HG03039 (cell line): ENCODE measurements around the gene HOXD9.

ENCODE experiments used
- ATAC-seq: cut with Tn5 transposase; IDR thresholded peaks from one replicate; pipeline ENCODE4 v1.9.1; 2021; ENCODE audit warnings: mild to moderate bottlenecking, moderate library complexity; ENCODE audit not compliant: unreplicated experiment

HOXD9 gene

GRCh38 chr2:176110415-176111308, 11.9 kb upstream of the HOXD9 start:
- ATAC-seq, result no peak

DNA sequence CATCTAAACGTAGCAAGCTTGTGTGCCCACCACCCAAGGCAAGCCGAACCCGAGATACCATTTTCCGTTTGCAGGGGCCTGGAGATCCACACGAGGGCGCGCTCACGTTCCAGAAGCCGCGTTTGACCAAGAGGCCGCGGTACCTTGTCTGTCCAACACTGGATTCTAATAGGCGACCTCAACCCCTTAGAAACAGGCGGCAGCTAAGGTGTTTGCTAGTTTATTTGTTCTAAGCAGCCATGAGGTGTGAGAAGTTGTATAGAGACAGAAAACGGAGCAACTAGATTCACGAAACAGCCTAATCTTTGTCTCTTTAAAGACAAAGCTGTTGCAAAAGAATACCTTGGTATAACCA, 11.2 kb upstream of the HOXD9 start:
- no peak for ATAC-seq

DNA sequence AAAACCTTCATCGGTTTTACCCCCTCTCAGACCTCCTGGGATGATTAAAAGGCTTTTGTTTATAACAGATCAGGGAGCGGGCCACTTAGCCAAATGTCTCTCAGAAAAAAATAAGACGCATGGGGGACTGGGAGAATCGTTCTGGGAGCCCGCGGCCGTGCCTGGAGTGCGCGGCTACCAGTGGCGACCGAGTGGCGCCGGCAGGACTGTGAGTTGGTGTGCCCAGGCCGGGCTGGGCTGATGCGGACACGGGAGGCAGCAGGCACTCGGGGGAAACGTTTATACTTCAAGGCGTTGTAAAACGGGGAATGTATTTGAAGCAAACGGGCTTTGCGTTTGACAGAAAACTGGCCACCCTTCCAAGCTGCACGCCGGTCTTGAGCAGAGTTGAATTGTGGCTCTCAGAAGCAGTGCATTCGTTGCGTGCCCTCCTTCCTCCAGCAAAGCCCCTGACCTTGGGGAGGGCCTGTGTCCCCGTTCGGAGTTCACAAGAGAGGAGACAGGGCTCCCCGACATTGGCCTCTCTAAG, 10.6 kb upstream of the HOXD9 start:
- ATAC-seq, result no peak

- no peak for ATAC-seq
Measured at GRCh38 chr2:176112375-176113302, 9.9 kb upstream of the HOXD9 start.

DNA sequence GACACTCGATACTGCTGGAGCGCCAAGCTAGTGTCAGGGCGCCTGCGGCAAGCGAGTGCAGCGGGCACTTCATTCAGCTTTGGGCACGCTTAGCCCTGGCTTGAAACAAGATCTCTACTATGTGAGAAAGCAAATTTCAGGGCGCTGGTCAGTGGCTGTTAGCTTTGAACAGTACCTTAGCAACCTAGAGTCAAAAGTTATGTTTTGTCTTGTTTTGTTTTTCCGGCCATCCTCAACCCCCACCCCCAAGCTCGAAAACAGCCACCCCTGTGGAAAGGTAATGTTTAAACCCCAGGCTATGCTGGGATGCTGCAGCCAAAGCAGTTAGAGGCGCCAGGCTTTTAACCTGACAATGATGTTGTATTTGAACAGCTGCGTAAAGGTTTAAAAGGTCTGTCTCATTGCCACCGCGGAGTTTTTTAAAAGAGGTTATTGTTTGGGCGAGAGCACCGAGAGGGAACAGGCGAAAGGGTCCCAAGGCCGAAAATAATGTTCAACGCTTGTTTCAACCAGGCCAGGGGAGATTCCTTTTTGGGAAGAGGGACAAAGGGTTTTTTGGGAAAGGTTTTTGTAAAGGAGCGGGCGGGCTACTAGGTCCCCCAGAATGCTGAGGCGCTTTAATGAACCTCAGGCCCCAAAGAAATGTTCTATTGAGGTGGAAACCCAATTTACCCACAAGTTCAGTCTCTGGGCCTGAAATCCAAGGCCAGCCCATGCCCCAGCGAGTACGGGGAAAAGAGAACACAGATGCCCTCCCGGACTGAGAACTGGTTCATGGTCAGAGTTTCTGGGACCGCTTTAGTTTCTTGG, 8.2 kb upstream of the HOXD9 start:
- ATAC-seq, result no peak

DNA sequence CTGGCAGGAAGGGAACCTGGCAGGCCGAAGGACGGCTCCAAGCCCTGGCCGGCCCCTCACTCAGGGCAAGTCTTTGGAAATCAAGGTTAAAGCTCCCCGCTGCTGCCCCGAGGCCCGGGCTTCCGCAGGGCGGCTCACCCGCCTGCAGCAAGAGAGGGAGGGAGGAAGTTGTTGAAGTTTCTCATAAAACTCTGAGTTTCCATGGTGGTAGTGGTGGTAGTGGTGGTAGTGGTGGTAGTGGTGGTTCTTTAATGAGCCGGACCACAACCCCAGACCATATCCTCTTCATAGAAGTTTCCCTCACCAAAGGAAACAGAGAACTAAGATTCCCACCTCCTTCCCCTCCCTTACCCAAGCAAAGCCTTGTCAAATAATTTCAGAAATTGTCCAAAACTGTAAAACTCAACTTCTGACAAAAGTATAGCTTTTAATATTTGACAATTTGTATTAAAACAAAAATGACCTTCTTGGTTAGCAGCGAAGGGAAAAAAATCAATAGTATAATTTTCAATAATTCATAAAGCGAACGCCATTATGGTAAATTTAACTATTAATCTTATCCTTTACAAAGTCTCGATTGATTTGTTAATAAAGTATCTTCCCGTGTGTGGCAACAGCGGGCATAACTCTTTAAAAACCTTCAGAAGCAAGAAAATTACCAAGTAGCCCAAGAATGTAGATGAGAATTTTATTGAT, 7.4 kb upstream of the HOXD9 start:
- no peak for ATAC-seq

GRCh38 chr2:176115883-176116813, 6.4 kb upstream of the HOXD9 start, which contains the start of gene HOXD10:
HOXD10 (plus strand) TSS chr2:176116778; CDS start chr2:176116834, 56 bp downstream.
- ATAC-seq, result no peak

DNA sequence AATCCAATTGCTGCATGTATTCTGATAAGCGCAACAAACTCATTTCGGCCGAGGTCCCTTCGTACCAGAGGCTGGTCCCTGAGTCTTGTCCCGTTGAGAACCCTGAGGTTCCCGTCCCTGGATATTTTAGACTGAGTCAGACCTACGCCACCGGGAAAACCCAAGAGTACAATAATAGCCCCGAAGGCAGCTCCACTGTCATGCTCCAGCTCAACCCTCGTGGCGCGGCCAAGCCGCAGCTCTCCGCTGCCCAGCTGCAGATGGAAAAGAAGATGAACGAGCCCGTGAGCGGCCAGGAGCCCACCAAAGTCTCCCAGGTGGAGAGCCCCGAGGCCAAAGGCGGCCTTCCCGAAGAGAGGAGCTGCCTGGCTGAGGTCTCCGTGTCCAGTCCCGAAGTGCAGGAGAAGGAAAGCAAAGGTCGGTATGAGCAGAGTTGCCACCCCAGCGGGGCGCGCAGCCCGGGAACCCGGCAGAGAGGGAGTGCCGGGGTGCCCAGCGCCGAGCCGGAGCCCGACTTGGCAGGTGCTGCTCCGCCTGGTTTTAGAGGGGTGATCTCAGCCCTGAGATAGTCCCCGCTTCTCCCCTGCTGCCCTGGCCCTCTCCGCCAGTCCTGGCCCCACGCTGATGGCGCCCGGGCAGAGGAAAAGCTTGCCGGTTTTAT, 5.2 kb upstream of the HOXD9 start:
- no peak for ATAC-seq

DNA sequence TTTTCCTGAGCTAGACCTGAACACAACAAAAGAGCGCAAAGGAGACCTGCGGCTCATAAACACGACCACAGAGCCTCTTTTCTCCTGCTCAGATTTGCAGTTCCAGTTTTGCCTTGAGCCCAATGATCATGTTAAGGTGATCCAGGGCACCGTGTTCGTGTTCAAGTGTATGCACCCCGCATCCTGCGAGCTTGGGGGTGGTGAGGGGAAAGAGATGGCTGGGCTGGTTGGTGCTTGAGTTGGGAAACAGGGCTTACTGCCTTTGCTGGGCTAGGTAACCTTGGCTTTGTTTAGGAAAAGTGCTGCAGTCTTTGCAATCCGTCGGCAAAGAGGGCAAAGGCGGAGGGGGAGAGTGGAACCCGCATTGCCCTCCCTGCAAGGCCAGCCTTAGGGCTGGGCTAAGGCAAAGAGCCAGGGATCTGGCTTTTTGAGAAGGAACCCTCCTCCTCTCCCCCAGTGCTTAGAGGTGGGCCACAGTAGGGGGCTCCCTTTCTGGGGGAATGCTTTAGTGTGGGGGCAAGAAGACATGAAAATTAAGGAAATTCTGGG, 4.6 kb upstream of the HOXD9 start:
- no peak for ATAC-seq

DNA sequence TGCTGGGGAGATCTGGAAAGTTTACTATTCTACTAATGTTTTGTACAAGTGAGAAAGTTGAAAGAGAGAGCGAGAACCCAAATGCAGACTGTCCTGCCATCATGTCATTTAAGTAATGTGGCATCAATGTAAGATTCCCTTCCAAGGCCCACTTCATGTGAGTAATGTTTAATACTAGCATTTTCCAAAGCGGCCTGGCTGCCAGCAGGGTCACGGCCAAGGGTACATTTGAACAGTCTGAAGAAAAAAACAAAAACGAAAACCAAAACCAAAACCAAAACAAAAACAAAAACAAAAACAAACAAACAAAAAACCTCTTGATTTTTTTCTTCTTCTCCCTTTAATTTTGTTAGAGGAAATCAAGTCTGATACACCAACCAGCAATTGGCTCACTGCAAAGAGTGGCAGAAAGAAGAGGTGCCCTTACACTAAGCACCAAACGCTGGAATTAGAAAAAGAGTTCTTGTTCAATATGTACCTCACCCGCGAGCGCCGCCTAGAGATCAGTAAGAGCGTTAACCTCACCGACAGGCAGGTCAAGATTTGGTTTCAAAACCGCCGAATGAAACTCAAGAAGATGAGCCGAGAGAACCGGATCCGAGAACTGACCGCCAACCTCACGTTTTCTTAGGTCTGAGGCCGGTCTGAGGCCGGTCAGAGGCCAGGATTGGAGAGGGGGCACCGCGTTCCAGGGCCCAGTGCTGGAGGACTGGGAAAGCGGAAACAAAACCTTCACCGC, 3.7 kb upstream of the HOXD9 start:
- no peak for ATAC-seq

GRCh38 chr2:176120364-176121189, 1.9 kb upstream of the HOXD9 start:
- ATAC-seq, result no peak

DNA sequence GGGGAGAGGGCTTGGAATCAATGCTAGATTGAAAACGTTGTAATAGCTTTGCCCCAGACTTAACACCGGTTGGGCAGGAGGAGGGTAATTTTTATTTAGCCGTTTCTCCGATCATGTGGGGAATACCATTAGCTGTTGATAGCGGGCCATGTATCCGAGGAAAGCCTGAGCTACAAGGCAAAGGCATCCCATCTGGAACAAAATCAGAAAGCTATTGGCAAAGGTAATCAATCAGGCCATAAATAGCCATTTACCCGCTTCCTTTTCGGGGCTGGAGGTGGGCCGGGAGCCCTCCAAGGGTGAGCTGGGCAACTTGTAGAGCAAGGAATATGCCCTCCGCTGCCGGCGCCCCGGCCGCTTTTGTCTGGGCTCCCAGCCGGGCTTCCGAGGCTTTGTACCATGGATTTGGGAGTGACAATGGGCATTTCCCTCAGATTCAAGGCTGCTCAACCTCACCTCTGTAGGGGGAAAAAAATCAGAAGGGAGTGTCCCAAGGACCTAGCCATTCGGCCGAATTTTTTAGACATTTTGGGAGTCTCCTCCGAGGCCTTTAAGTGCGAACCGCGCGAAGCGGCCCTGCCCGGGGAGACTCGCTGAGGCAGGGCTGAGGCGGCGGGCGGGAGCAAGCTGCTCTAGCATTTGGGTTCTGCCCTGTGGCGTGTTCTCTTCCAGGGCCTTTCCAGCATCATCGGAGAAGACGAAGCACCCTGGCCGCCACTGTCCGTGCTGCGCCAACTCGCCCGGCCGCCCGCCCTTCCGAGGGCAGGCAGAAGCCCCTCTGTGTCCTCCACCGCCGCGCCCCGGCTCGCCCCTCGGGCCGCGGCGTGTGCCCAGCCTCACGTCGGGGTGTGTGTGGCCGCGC, 1.1 kb upstream of the HOXD9 start:
- no peak for ATAC-seq

DNA sequence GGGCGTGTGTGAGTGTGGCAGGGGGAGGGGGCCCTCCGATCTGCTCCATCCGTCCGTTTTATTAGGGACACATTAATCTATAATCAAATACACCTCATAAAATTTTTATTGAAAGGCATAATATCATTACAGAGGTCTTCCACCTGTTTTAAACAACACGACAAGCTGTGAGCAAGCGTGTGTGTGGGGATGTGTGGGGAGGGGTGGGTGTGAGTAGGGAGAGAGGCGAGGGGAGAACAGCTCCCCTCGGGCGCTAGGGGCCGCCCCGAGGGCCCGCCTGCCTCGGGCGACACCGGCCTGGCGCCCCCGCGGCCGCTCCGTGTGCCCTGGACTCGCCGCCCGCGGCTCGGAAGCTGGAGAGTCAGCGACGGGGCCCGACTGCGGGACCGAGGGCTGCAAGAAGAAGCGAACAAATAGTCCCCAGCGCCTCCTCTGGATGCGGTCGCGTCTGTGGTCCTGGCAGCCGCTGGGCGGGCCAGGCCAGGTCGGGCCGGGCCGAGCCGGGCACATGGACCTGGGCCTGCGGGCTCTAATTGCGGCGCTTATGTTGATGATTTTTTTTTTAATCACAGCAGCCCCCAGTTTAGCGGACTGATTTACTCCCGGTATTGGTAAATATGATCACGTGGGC, 352 bp upstream of the HOXD9 start:
- no peak for ATAC-seq

GRCh38 chr2:176123411-176124109, 1.0 kb downstream of the HOXD9 start:
- ATAC-seq, result no peak
